Spleen (tissue), 11 donors: ENCODE data around the gene SREBF2. TPM values are rescaled to one million over a fixed set of nuclear protein-coding genes. Genes with fewer than 3 reads are reported as not detected.

Source experiments
- DNase-seq: peaks from one replicate; pipeline ENCODE4 v3.0.0-alpha.2; 2020
- H3K27ac ChIP-seq, 8 donors: fragments of 200-600 bp; sonication (generic) in 7 of 8; 1 replicate in 4 of 8; 2 replicates in 4 of 8; pipeline versions ENCODE4 v1.5.0 to v1.8.0; 2016 to 2021; ENCODE audit warnings: inconsistent platforms in 4 of 8, mild to moderate bottlenecking in 4 of 8, moderate library complexity in 1 of 8
- H3K27me3 ChIP-seq, 7 donors: fragments of 200-600 bp; sonication (generic) in 6 of 7; replicated peaks in 1 of 7; 1 replicate in 4 of 7; 2 replicates in 3 of 7; pipeline versions ENCODE4 v1.5.0 to v1.8.0; 2016 to 2021; ENCODE audit warnings: inconsistent platforms in 3 of 7, mild to moderate bottlenecking in 1 of 7
- H3K36me3 ChIP-seq, 6 donors: fragments of 200-600 bp; sonication (generic) in 5 of 6; 1 replicate in 4 of 6; 2 replicates in 2 of 6; pipeline versions ENCODE4 v1.5.0 to v1.8.0; 2016 to 2021; ENCODE audit warnings: inconsistent platforms in 2 of 6
- H3K4me1 ChIP-seq, 6 donors: fragments of 200-600 bp; sonication (generic) in 5 of 6; 1 replicate in 3 of 6; 2 replicates in 3 of 6; pipeline versions ENCODE4 v1.5.0 to v1.8.0; 2016 to 2021; ENCODE audit warnings: inconsistent platforms in 3 of 6
- H3K4me3 ChIP-seq, 8 donors: fragments of 200-600 bp; sonication (generic) in 7 of 8; 1 replicate in 4 of 8; 2 replicates in 4 of 8; pipeline versions ENCODE4 v1.5.0 to v1.8.0; 2016 to 2021; ENCODE audit warnings: inconsistent platforms in 4 of 8, mild to moderate bottlenecking in 4 of 8, moderate library complexity in 2 of 8
- H3K9me3 ChIP-seq, 8 donors: fragments of 200-600 bp; sonication (generic) in 7 of 8; 1 replicate in 4 of 8; 2 replicates in 4 of 8; pipeline versions ENCODE4 v1.5.0 to v1.8.0; 2016 to 2021; ENCODE audit warnings: inconsistent platforms in 4 of 8
- POLR2A ChIP-seq, 3 donors: fragments of 450-650 bp; IDR thresholded peaks; one replicate each; pipeline ENCODE4 v1.5.1; 2017; ENCODE audit warnings: antibody characterized with exemption in 3 of 3, mild to moderate bottlenecking in 1 of 3
- POLR2AphosphoS5 ChIP-seq, 3 donors: sonication (generic); formaldehyde crosslinking; IDR thresholded peaks; one replicate each; pipeline ENCODE4 v1.5.1; 2017; ENCODE audit warnings: antibody characterized with exemption in 3 of 3
- WGBS, 5 donors: extraction: QIAGEN DNeasy Blood & Tissue Kit in 3 of 5; methylation state at CpG; one replicate each; pipeline versions ENCODE4 v1.1.5 to v1.1.7; 2013 to 2018; 5-methylcytosine and 5-hydroxymethylcytosine counted together
- intact Hi-C: fragments of 100-400 bp; cut with DNase I; formaldehyde crosslinking; loops from one replicate; pipeline ENCODE4 v1.15.0; 2023; ENCODE audit warnings: low total_unique reads
- polyA plus RNA-seq, 3 donors: library from polyadenylated mRNA; stranded (reverse); fragments of 200-250 nt; gene quantifications; one replicate each; pipeline ENCODE4 v1.2.1, GENCODE V29; 2013
- total RNA-seq, 7 donors: library from RNA; depleted of rRNA in 3 of 7; stranded (reverse); fragments of >200 nt in 3 of 7; fragmentation: NEBNext Ultra II Directional in 4 of 7; extraction: Animal tissue kit (Norgen Biotek cat#: 25700) in 4 of 7; gene quantifications; one replicate each; pipeline versions ENCODE4 v1.1.0 to v1.2.1, GENCODE V29; 2016 to 2021
- TF ChIP-seq, protein P1 (sequence below), 11 experiments: fragments of 200-600 bp in 7 of 11; fragments of 450-650 bp in 4 of 11; sonication (generic) in 4 of 11; IDR thresholded peaks in 8 of 11; conservative IDR thresholded peaks in 3 of 11; 1 replicate in 7 of 11; 2 replicates in 4 of 11; pipeline versions ENCODE4 v1.4.0 to v1.8.0; 2016 to 2021; ENCODE audit warnings: antibody characterized with exemption in 11 of 11, inconsistent platforms in 4 of 11, mild to moderate bottlenecking in 1 of 11
- donor health status: healthy with polysubstance abuse.
- donor health status: DM: no; HTN: no; CAD: no; lungs with moderate emphysema.
- donor health status: DM: no; HTN: no; CAD: no.
- donor health status: Bipolar disorder and iron deficiency.
- donor health status: healthy.
- donor health status: DM: no; HTN: no; CAD: no.
- donor health status: DM: yes; HTN: yes; CAD: no.

The SREBF2 gene
- total and polyA plus RNA-seq, 10 donors = 19.4 to 104 (median 63.3) TPM

DNA sequence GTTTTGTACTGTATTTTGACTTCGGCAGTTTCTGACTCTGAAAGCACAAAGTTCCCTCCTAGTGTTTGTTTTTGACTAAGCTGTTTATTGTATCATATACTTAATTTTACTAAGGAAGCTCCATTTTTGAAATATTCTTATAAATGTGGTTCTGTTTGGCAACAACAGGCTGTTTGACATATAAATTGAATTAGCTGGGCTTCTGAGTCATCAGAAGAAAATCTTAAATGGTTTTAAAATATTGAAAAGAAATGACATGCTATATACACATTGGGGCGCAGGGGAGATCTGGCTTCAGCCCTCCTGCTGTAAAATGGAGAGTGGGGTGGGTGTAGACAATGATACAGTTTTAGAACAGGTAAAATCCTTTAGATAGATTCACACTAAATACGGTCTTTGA, 43.4 kb downstream of the SREBF2 start:
- no peak overlapping the region for H3K4me3 ChIP-seq
- no peaks in the 10 kb centered on the region for H3K27me3 ChIP-seq
- intact Hi-C loops = no loop called here
- H3K9me3 ChIP-seq = no peaks in the 10 kb centered on the region
- DNase-seq = no peak
- H3K27ac ChIP-seq = no peak overlapping the region
- 90 to 98% (median 97%) methylated on average over 3 of the region's 3 CpGs for WGBS, 5 donors
- H3K4me1 ChIP-seq = peaks cover 0 to 11% (median 0%) of the 10 kb centered on the region in 6 donors
- TF ChIP-seq POLR2A (IDR thresholded peaks at IDR 0.05) (no peak), POLR2AphosphoS5 (IDR thresholded peaks at IDR 0.05) (no peak)
- TF ChIP-seq, protein P1, sequence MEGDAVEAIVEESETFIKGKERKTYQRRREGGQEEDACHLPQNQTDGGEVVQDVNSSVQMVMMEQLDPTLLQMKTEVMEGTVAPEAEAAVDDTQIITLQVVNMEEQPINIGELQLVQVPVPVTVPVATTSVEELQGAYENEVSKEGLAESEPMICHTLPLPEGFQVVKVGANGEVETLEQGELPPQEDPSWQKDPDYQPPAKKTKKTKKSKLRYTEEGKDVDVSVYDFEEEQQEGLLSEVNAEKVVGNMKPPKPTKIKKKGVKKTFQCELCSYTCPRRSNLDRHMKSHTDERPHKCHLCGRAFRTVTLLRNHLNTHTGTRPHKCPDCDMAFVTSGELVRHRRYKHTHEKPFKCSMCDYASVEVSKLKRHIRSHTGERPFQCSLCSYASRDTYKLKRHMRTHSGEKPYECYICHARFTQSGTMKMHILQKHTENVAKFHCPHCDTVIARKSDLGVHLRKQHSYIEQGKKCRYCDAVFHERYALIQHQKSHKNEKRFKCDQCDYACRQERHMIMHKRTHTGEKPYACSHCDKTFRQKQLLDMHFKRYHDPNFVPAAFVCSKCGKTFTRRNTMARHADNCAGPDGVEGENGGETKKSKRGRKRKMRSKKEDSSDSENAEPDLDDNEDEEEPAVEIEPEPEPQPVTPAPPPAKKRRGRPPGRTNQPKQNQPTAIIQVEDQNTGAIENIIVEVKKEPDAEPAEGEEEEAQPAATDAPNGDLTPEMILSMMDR (IDR thresholded peaks at IDR 0.05 in 8 of 11, conservative IDR thresholded peaks at IDR 0.05 in 3 of 11) = no peak
- H3K36me3 ChIP-seq = peaks cover 0 to 100% (median 87%) of the 10 kb centered on the region in 6 donors

DNA sequence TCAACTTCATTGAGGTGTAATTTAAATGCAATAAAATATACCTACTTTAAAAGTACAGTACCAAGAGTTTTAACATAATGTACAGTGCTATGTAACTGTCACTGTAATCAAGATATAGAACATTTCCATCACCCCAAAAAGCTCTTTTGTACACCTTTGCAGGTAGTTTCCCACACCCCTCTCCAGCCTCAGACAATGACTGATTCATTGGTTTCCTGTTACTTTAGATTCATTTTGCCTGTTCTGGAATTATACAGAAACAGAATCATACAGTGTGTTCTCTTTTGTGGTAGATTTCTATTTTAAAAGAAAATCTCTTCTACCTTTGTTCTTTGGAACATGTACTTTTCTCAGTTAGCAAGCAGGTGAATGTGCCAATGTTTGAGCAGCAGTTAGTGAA, 43.8 kb downstream of the SREBF2 start:
- Histone ChIP-seq H3K4me1 (peaks cover 0 to 7% (median 0%) of the 10 kb centered on the region in 6 donors), H3K36me3 (peaks cover 0 to 100% (median 87%) of the 10 kb centered on the region in 6 donors), H3K9me3 (no peaks in the 10 kb centered on the region), H3K27me3 (no peaks in the 10 kb centered on the region), H3K4me3 (no peak overlapping the region), H3K27ac (no peak overlapping the region)
- DNase-seq = no peak
- intact Hi-C loops = no loop called here
- TF ChIP-seq, protein P1 (IDR thresholded peaks at IDR 0.05 in 8 of 11, conservative IDR thresholded peaks at IDR 0.05 in 3 of 11) = no peak
- TF ChIP-seq POLR2AphosphoS5 (IDR thresholded peaks at IDR 0.05) = no peak
- no peak for TF ChIP-seq POLR2A (IDR thresholded peaks at IDR 0.05)

DNA sequence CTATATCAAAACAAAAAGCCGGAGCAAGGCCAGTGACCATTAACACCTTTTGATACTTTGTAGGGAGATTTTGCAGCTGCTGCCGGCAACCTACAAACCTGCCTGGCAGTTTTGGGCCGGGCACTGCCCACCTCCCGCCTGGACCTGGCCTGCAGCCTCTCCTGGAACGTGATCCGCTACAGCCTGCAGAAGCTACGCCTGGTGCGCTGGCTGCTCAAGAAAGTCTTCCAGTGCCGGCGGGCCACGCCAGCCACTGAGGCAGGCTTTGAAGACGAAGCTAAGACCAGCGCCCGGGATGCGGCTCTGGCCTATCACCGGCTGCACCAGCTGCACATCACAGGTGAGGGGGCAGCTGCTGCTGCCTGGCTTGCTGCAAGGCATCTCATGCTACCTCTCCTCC, 47.7 kb downstream of the SREBF2 start:
- TF ChIP-seq POLR2AphosphoS5 (IDR thresholded peaks at IDR 0.05) (peak in 1 of 3 donors; percentile 35), POLR2A (IDR thresholded peaks at IDR 0.05) (no peak)
- TF ChIP-seq, protein P1 (IDR thresholded peaks at IDR 0.05 in 8 of 11, conservative IDR thresholded peaks at IDR 0.05 in 3 of 11) = no peak
- Histone ChIP-seq H3K4me1 (peaks cover 0 to 14% (median 2%) of the 10 kb centered on the region in 6 donors), H3K36me3 (peaks cover 3 to 100% (median 95%) of the 10 kb centered on the region in 6 donors), H3K9me3 (no peaks in the 10 kb centered on the region), H3K27ac (no peak overlapping the region), H3K27me3 (no peaks in the 10 kb centered on the region), H3K4me3 (no peak overlapping the region)
- DNase-seq = peak; percentile 57
- 93 to 98% (median 98%) methylated on average over 14 to 16 of the region's 16 CpGs for WGBS, 5 donors
- intact Hi-C loops = no loop called here

DNA sequence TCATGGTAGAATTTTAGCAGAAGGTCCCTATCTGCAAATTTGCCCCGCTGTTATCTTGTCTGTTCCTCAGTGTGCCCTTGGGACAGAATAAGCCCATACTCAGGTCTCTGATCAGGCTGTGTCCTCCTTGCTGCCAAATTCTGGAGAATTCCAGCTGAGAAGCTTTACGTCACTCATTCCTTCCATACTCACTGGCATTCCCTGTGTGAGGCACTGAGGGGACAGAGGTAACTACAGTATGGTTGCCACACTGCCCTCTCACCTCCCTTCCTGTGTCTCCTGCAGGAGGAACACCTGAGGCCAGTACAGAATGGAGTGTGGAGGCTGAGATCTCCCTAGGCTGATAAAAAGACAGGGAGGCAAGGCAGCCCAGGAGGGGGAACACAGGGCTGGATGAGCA, 50.5 kb downstream of the SREBF2 start:
- H3K4me3 ChIP-seq = no peak overlapping the region
- H3K27ac ChIP-seq = peak overlapping the region in 4 of 8 donors; percentile 56 to 80 (median 60)
- no peak for DNase-seq
- TF ChIP-seq, protein P1 (IDR thresholded peaks at IDR 0.05 in 8 of 11, conservative IDR thresholded peaks at IDR 0.05 in 3 of 11) = no peak
- TF ChIP-seq POLR2A (IDR thresholded peaks at IDR 0.05) (no peak), POLR2AphosphoS5 (IDR thresholded peaks at IDR 0.05) (no peak)
- intact Hi-C loops = no loop called here
- peaks cover 0 to 20% (median 4%) of the 10 kb centered on the region in 6 donors for H3K4me1 ChIP-seq
- WGBS, 5 donors = 91 to 97% (median 95%) methylated on average over 2 of the region's 2 CpGs
- no peaks in the 10 kb centered on the region for H3K9me3 ChIP-seq
- peaks cover 5 to 100% (median 98%) of the 10 kb centered on the region in 6 donors for H3K36me3 ChIP-seq
- H3K27me3 ChIP-seq = no peaks in the 10 kb centered on the region
